Spleen (tissue), 11 donors: ENCODE results near the gene C4orf50. TPM values are rescaled to one million over a fixed set of nuclear protein-coding genes. Genes with fewer than 3 reads are reported as not detected.

Experiments used
- DNase-seq: peaks from one replicate; pipeline ENCODE4 v3.0.0-alpha.2; 2020
- H3K27ac ChIP-seq, 8 donors: fragments of 200-600 bp; sonication (generic) in 7 of 8; 1 replicate in 4 of 8; 2 replicates in 4 of 8; pipeline versions ENCODE4 v1.5.0 to v1.8.0; 2016 to 2021; ENCODE audit warnings: inconsistent platforms in 4 of 8, mild to moderate bottlenecking in 4 of 8, moderate library complexity in 1 of 8
- H3K27me3 ChIP-seq, 7 donors: fragments of 200-600 bp; sonication (generic) in 6 of 7; replicated peaks in 1 of 7; 1 replicate in 4 of 7; 2 replicates in 3 of 7; pipeline versions ENCODE4 v1.5.0 to v1.8.0; 2016 to 2021; ENCODE audit warnings: inconsistent platforms in 3 of 7, mild to moderate bottlenecking in 1 of 7
- H3K36me3 ChIP-seq, 6 donors: fragments of 200-600 bp; sonication (generic) in 5 of 6; 1 replicate in 4 of 6; 2 replicates in 2 of 6; pipeline versions ENCODE4 v1.5.0 to v1.8.0; 2016 to 2021; ENCODE audit warnings: inconsistent platforms in 2 of 6
- H3K4me1 ChIP-seq, 6 donors: fragments of 200-600 bp; sonication (generic) in 5 of 6; 1 replicate in 3 of 6; 2 replicates in 3 of 6; pipeline versions ENCODE4 v1.5.0 to v1.8.0; 2016 to 2021; ENCODE audit warnings: inconsistent platforms in 3 of 6
- H3K4me3 ChIP-seq, 8 donors: fragments of 200-600 bp; sonication (generic) in 7 of 8; 1 replicate in 4 of 8; 2 replicates in 4 of 8; pipeline versions ENCODE4 v1.5.0 to v1.8.0; 2016 to 2021; ENCODE audit warnings: inconsistent platforms in 4 of 8, mild to moderate bottlenecking in 4 of 8, moderate library complexity in 2 of 8
- H3K9me3 ChIP-seq, 8 donors: fragments of 200-600 bp; sonication (generic) in 7 of 8; 1 replicate in 4 of 8; 2 replicates in 4 of 8; pipeline versions ENCODE4 v1.5.0 to v1.8.0; 2016 to 2021; ENCODE audit warnings: inconsistent platforms in 4 of 8
- CTCF ChIP-seq, 11 experiments: fragments of 200-600 bp in 7 of 11; fragments of 450-650 bp in 4 of 11; sonication (generic) in 4 of 11; IDR thresholded peaks in 8 of 11; conservative IDR thresholded peaks in 3 of 11; 1 replicate in 7 of 11; 2 replicates in 4 of 11; pipeline versions ENCODE4 v1.4.0 to v1.8.0; 2016 to 2021; ENCODE audit warnings: antibody characterized with exemption in 11 of 11, inconsistent platforms in 4 of 11, mild to moderate bottlenecking in 1 of 11
- POLR2A ChIP-seq, 3 donors: fragments of 450-650 bp; IDR thresholded peaks; one replicate each; pipeline ENCODE4 v1.5.1; 2017; ENCODE audit warnings: antibody characterized with exemption in 3 of 3, mild to moderate bottlenecking in 1 of 3
- POLR2AphosphoS5 ChIP-seq, 3 donors: sonication (generic); formaldehyde crosslinking; IDR thresholded peaks; one replicate each; pipeline ENCODE4 v1.5.1; 2017; ENCODE audit warnings: antibody characterized with exemption in 3 of 3
- WGBS, 5 donors: extraction: QIAGEN DNeasy Blood & Tissue Kit in 3 of 5; methylation state at CpG; one replicate each; pipeline versions ENCODE4 v1.1.5 to v1.1.7; 2013 to 2018; 5-methylcytosine and 5-hydroxymethylcytosine counted together
- intact Hi-C: fragments of 100-400 bp; cut with DNase I; formaldehyde crosslinking; loops from one replicate; pipeline ENCODE4 v1.15.0; 2023; ENCODE audit warnings: low total_unique reads
- polyA plus RNA-seq, 3 donors: library from polyadenylated mRNA; stranded (reverse); fragments of 200-250 nt; gene quantifications; one replicate each; pipeline ENCODE4 v1.2.1, GENCODE V29; 2013
- total RNA-seq, 7 donors: library from RNA; depleted of rRNA in 3 of 7; stranded (reverse); fragments of >200 nt in 3 of 7; fragmentation: NEBNext Ultra II Directional in 4 of 7; extraction: Animal tissue kit (Norgen Biotek cat#: 25700) in 4 of 7; gene quantifications; one replicate each; pipeline versions ENCODE4 v1.1.0 to v1.2.1, GENCODE V29; 2016 to 2021
- donor health status: healthy with polysubstance abuse.
- donor health status: DM: no; HTN: no; CAD: no; lungs with moderate emphysema.
- donor health status: DM: no; HTN: no; CAD: no.
- donor health status: Bipolar disorder and iron deficiency.
- donor health status: healthy.
- donor health status: DM: no; HTN: no; CAD: no.
- donor health status: DM: yes; HTN: yes; CAD: no.

The C4orf50 gene
- total and polyA plus RNA-seq, 10 donors: 0.02 to 2.5 (median 0.30) TPM

GRCh38 chr4:5998333-5998936 lies 19.8 kb downstream of the C4orf50 start:
- WGBS, 5 donors: 0 to 8% (median 5%) methylated on average over 7 to 9 of the region's 9 CpGs
- Histone ChIP-seq H3K9me3 (no peaks in the 10 kb centered on the region), H3K27me3 (peaks cover 0 to 52% (median 0%) of the 10 kb centered on the region in 7 donors), H3K36me3 (no peaks in the 10 kb centered on the region), H3K27ac (no peak overlapping the region), H3K4me1 (no peaks in the 10 kb centered on the region), H3K4me3 (no peak overlapping the region)
- no peak for TF ChIP-seq POLR2AphosphoS5 (IDR thresholded peaks at IDR 0.05)
- peak in 10 of 11 experiments; percentile 44 to 86 (median 78) for TF ChIP-seq CTCF (IDR thresholded peaks at IDR 0.05 in 8 of 11, conservative IDR thresholded peaks at IDR 0.05 in 3 of 11)
- TF ChIP-seq POLR2A (IDR thresholded peaks at IDR 0.05): no peak
- no peak for DNase-seq
- intact Hi-C loops: loop anchor here (5.0 to 10.0 kb wide), 2 partner anchors 89 to 326 kb away; no protein-coding TSS in a partner anchor

GRCh38 chr4:5996641-5997040 lies 21.6 kb downstream of the C4orf50 start:
- DNase-seq: no peak
- 54 to 72% (median 63%) methylated on average over 4 of the region's 4 CpGs for WGBS, 5 donors
- Histone ChIP-seq H3K27me3 (peaks cover 0 to 69% (median 4%) of the 10 kb centered on the region in 7 donors), H3K27ac (no peak overlapping the region), H3K4me1 (no peaks in the 10 kb centered on the region), H3K36me3 (no peaks in the 10 kb centered on the region), H3K4me3 (no peak overlapping the region), H3K9me3 (no peaks in the 10 kb centered on the region)
- TF ChIP-seq POLR2AphosphoS5 (IDR thresholded peaks at IDR 0.05): no peak
- no peak for TF ChIP-seq CTCF (IDR thresholded peaks at IDR 0.05 in 8 of 11, conservative IDR thresholded peaks at IDR 0.05 in 3 of 11)
- no peak for TF ChIP-seq POLR2A (IDR thresholded peaks at IDR 0.05)
- intact Hi-C loops: loop anchor here (5.0 to 10.0 kb wide), 2 partner anchors 91 to 328 kb away; no protein-coding TSS in a partner anchor

- Histone ChIP-seq H3K27ac (no peak overlapping the region), H3K27me3 (peaks cover 0 to 73% (median 4%) of the 10 kb centered on the region in 7 donors), H3K36me3 (no peaks in the 10 kb centered on the region), H3K9me3 (no peaks in the 10 kb centered on the region), H3K4me1 (no peaks in the 10 kb centered on the region), H3K4me3 (no peak overlapping the region)
- intact Hi-C loops: loop anchor here (5.0 to 10.0 kb wide), 2 partner anchors 91 to 329 kb away; no protein-coding TSS in a partner anchor
- TF ChIP-seq POLR2A (IDR thresholded peaks at IDR 0.05) (no peak), CTCF (IDR thresholded peaks at IDR 0.05 in 8 of 11, conservative IDR thresholded peaks at IDR 0.05 in 3 of 11) (no peak)
- no peak for DNase-seq
- 41 to 53% (median 50%) methylated on average over 19 of the region's 19 CpGs for WGBS, 5 donors
Measured at GRCh38 chr4:5995901-5996623, 22.2 kb downstream of the C4orf50 start.
